Fibroblast of villous mesenchyme (primary cell): ENCODE data around the gene RASGRF2. TPM values are rescaled to one million over a fixed set of nuclear protein-coding genes. Genes with fewer than 3 reads are reported as not detected.

Experiments used
- DNase-seq: peaks from one replicate; pipeline ENCODE4 v3.0.0-alpha.2; 2010; ENCODE audit warnings: low read depth
- H3K4me3 ChIP-seq: 2 replicates; pipeline ENCODE4 v1.5.1; 2011; ENCODE audit warnings: low read depth, mild to moderate bottlenecking, low read length
- CTCF ChIP-seq: IDR thresholded peaks from 2 replicates; pipeline ENCODE4 v1.5.1; 2012; ENCODE audit warnings: low read depth, mild to moderate bottlenecking, low read length; ENCODE audit not compliant: insufficient read depth
- total RNA-seq: library from RNA; depleted of rRNA; stranded (reverse); fragments of >200 nt; gene quantifications from 2 replicates; pipeline ENCODE4 v1.2.3, GENCODE V29; 2012

RASGRF2 gene
- total RNA-seq, 1 donor, result 3.9 TPM

GRCh38 chr5:81244451-81244850 lies 284.3 kb downstream of the RASGRF2 start:
- no peak overlapping the region for H3K4me3 ChIP-seq
- no peak for TF ChIP-seq CTCF
- DNase-seq, result no peak

- no peak for TF ChIP-seq CTCF
- H3K4me3 ChIP-seq, result no peak overlapping the region
- no peak for DNase-seq
Measured at GRCh38 chr5:81245871-81246235, 285.7 kb downstream of the RASGRF2 start.

GRCh38 chr5:81246697-81247096 lies 286.5 kb downstream of the RASGRF2 start:
- no peak for DNase-seq
- no peak overlapping the region for H3K4me3 ChIP-seq
- no peak for TF ChIP-seq CTCF

- DNase-seq, result peak; percentile 35
- TF ChIP-seq CTCF, result no peak
- H3K4me3 ChIP-seq, result no peak overlapping the region
Measured at GRCh38 chr5:81247441-81247972, 287.3 kb downstream of the RASGRF2 start.

GRCh38 chr5:81249240-81249639 lies 289.1 kb downstream of the RASGRF2 start:
- no peak for DNase-seq
- no peak for TF ChIP-seq CTCF
- no peak overlapping the region for H3K4me3 ChIP-seq

GRCh38 chr5:81250004-81250403 lies 289.8 kb downstream of the RASGRF2 start:
- no peak for TF ChIP-seq CTCF

GRCh38 chr5:81251922-81252321 lies 291.8 kb downstream of the RASGRF2 start:
- no peak for DNase-seq
- no peak for TF ChIP-seq CTCF
- H3K4me3 ChIP-seq, result no peak overlapping the region

More at GRCh38 chr5:81250004-81250403, 289.8 kb downstream of the RASGRF2 start:
- DNase-seq, result no peak
- no peak overlapping the region for H3K4me3 ChIP-seq
